HCT116 (cell line): ENCODE results near the gene TMEM117.

ENCODE experiments used
- CBX3 ChIP-seq: IDR thresholded peaks from 2 replicates; pipeline ENCODE4 v1.6.1; 2012; ENCODE audit warnings: low read depth
- ELF1 ChIP-seq: IDR thresholded peaks from 2 replicates; pipeline ENCODE4 v1.6.1; 2012; ENCODE audit warnings: low read depth, borderline replicate concordance
- EZH2 ChIP-seq: fragments of 200-600 bp; sonication (generic); IDR thresholded peaks from 2 replicates; pipeline ENCODE4 v1.6.1; 2017; ENCODE audit warnings: antibody characterized with exemption, mixed run types
- EZH2phosphoT487 ChIP-seq: fragments of 200-600 bp; IDR thresholded peaks from 2 replicates; pipeline ENCODE4 v1.6.1; 2018; ENCODE audit warnings: antibody characterized with exemption, borderline replicate concordance
- FOSL1 ChIP-seq: IDR thresholded peaks from 2 replicates; pipeline ENCODE4 v1.6.1; 2012; ENCODE audit warnings: low read depth
- POLR2A ChIP-seq: IDR thresholded peaks from 2 replicates; pipeline ENCODE4 v1.7.0; 2011; ENCODE audit warnings: borderline replicate concordance; ENCODE audit not compliant: insufficient read depth, insufficient read length; ENCODE audit errors: extremely low read depth
- POLR2AphosphoS5 ChIP-seq: IDR thresholded peaks from 2 replicates; pipeline ENCODE4 v1.6.1; 2011; ENCODE audit warnings: mild to moderate bottlenecking, low read depth, low read length, moderate library complexity
- RAD21 ChIP-seq: IDR thresholded peaks from 2 replicates; pipeline ENCODE4 v1.6.1; 2012; ENCODE audit warnings: low read depth, mild to moderate bottlenecking
- TCF7L2 ChIP-seq: IDR thresholded peaks from 2 replicates; pipeline ENCODE4 v1.7.0; 2011; ENCODE audit warnings: borderline replicate concordance, inconsistent platforms; ENCODE audit not compliant: insufficient read depth, insufficient read length; ENCODE audit errors: extremely low read depth
- YY1 ChIP-seq: IDR thresholded peaks from 2 replicates; pipeline ENCODE4 v1.6.1; 2011; ENCODE audit warnings: low read length, low read depth, moderate library complexity, mild to moderate bottlenecking; ENCODE audit not compliant: insufficient replicate concordance; ENCODE audit errors: extremely low read depth
- TF ChIP-seq, protein P1 (sequence below), 3 experiments: fragments of 200-600 bp in 1 of 3; sonication (generic) in 1 of 3; IDR thresholded peaks in 2 of 3; conservative IDR thresholded peaks in 1 of 3; 2 replicates each; pipeline ENCODE4 v1.5.1; 2012 to 2017; ENCODE audit warnings: low read depth in 2 of 3, low read length in 2 of 3, antibody characterized with exemption in 1 of 3, borderline replicate concordance in 1 of 3, control low read depth in 1 of 3, mild to moderate bottlenecking in 1 of 3, mixed read lengths in 1 of 3, mixed run types in 1 of 3, moderate library complexity in 1 of 3; ENCODE audit not compliant: insufficient read depth in 1 of 3
- TF ChIP-seq, protein P2 (sequence below): IDR thresholded peaks from 2 replicates; pipeline ENCODE4 v1.6.1; 2011; ENCODE audit warnings: mild to moderate bottlenecking, low read length, moderate library complexity; ENCODE audit not compliant: insufficient replicate concordance; ENCODE audit errors: extremely low read depth
- TF ChIP-seq, protein P3 (sequence below): IDR thresholded peaks from 2 replicates; pipeline ENCODE4 v1.6.1; 2012

DNA sequence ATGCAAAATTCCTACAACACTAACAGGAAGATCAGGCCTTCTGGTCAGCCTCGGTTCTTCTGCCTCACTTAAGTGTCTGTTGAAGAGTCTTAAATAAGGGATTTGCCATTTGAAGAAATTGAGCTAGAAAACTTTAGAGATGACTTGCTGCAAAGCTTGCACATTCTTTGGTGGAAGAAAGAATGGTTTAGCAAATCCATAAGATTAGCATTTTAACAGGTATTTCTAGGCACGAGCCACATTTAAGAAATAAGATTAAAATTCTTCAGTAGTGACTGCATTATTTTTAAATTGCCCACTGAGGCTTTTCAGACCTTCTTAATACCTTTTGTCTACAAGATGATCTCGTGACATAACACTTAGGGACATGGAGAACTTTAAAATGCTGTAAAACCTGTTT, 327.1 kb downstream of the TMEM117 start:
- TF ChIP-seq, protein P1, sequence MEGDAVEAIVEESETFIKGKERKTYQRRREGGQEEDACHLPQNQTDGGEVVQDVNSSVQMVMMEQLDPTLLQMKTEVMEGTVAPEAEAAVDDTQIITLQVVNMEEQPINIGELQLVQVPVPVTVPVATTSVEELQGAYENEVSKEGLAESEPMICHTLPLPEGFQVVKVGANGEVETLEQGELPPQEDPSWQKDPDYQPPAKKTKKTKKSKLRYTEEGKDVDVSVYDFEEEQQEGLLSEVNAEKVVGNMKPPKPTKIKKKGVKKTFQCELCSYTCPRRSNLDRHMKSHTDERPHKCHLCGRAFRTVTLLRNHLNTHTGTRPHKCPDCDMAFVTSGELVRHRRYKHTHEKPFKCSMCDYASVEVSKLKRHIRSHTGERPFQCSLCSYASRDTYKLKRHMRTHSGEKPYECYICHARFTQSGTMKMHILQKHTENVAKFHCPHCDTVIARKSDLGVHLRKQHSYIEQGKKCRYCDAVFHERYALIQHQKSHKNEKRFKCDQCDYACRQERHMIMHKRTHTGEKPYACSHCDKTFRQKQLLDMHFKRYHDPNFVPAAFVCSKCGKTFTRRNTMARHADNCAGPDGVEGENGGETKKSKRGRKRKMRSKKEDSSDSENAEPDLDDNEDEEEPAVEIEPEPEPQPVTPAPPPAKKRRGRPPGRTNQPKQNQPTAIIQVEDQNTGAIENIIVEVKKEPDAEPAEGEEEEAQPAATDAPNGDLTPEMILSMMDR (IDR thresholded peaks at IDR 0.05 in 2 of 3, conservative IDR thresholded peaks at IDR 0.05 in 1 of 3; ENCODE audit: borderline replicate concordance in 1 of 3, insufficient read depth in 1 of 3, low read depth in 2 of 3, low read length in 2 of 3): no peak
- TF ChIP-seq, protein P2, sequence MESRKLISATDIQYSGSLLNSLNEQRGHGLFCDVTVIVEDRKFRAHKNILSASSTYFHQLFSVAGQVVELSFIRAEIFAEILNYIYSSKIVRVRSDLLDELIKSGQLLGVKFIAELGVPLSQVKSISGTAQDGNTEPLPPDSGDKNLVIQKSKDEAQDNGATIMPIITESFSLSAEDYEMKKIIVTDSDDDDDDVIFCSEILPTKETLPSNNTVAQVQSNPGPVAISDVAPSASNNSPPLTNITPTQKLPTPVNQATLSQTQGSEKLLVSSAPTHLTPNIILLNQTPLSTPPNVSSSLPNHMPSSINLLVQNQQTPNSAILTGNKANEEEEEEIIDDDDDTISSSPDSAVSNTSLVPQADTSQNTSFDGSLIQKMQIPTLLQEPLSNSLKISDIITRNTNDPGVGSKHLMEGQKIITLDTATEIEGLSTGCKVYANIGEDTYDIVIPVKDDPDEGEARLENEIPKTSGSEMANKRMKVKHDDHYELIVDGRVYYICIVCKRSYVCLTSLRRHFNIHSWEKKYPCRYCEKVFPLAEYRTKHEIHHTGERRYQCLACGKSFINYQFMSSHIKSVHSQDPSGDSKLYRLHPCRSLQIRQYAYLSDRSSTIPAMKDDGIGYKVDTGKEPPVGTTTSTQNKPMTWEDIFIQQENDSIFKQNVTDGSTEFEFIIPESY: no peak
- TF ChIP-seq POLR2A (no peak), EZH2 (no peak), TCF7L2 (no peak), FOSL1 (no peak), YY1 (no peak), CBX3 (no peak), POLR2AphosphoS5 (no peak), ELF1 (no peak), RAD21 (no peak), EZH2phosphoT487 (no peak)
- TF ChIP-seq, protein P3, sequence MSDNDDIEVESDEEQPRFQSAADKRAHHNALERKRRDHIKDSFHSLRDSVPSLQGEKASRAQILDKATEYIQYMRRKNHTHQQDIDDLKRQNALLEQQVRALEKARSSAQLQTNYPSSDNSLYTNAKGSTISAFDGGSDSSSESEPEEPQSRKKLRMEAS: no peak
